Measurements from ENCODE around the gene CRYBA2. TPM values are rescaled to one million over a fixed set of nuclear protein-coding genes. Genes with fewer than 3 reads are reported as not detected.

Gene CRYBA2
- total RNA-seq, 4 donors from 2014 or later: not detected

DNA sequence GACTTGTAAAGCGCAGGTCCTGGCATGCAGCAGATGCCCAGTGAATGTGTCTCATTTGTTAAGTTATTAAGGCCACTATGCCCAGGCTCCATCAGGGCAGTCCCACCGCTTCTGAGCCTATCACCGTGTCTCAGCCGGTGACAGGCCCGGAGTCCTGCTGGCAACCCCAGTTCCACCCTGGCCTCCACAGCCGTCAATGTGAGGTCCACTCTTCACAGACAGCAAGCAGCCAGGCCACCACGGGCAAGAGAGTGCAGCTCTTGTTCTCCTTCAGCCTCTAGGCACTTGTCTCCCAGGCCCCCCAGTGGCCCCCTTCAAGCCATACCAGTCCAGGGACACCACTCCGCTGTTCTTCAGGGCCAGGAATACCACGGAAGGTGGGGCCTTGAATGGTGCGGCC lies 25.5 kb upstream of the CRYBA2 start:
- intact Hi-C loops (cut with DNase I; ENCODE audit: low total_unique reads): no loop called here
- ATAC-seq (no peak), DNase-seq (no peak)
- Histone ChIP-seq H3K36me3 (no peaks in the 10 kb centered on the region), H3K9me3 (no peaks in the 10 kb centered on the region), H3K27me3 (no peaks in the 10 kb centered on the region), H3K4me3 (no peak overlapping the region), H3K4me1 (no peaks in the 10 kb centered on the region), H3K27ac (no peak overlapping the region)
- TF ChIP-seq POLR2A (IDR thresholded peaks at IDR 0.05): no peak
- TF ChIP-seq, protein P1, sequence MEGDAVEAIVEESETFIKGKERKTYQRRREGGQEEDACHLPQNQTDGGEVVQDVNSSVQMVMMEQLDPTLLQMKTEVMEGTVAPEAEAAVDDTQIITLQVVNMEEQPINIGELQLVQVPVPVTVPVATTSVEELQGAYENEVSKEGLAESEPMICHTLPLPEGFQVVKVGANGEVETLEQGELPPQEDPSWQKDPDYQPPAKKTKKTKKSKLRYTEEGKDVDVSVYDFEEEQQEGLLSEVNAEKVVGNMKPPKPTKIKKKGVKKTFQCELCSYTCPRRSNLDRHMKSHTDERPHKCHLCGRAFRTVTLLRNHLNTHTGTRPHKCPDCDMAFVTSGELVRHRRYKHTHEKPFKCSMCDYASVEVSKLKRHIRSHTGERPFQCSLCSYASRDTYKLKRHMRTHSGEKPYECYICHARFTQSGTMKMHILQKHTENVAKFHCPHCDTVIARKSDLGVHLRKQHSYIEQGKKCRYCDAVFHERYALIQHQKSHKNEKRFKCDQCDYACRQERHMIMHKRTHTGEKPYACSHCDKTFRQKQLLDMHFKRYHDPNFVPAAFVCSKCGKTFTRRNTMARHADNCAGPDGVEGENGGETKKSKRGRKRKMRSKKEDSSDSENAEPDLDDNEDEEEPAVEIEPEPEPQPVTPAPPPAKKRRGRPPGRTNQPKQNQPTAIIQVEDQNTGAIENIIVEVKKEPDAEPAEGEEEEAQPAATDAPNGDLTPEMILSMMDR (IDR thresholded peaks at IDR 0.05 in 4 of 5, conservative IDR thresholded peaks at IDR 0.05 in 1 of 5): no peak
- in situ Hi-C loops (cut with MboI; ENCODE audit: low sequenced_read_pairs in 4 of 4): loop anchor here in 1 of 4 donors (25.0 kb wide), 1 partner anchor 294 kb away; the partner anchor contains the start of gene PTPRN

DNA sequence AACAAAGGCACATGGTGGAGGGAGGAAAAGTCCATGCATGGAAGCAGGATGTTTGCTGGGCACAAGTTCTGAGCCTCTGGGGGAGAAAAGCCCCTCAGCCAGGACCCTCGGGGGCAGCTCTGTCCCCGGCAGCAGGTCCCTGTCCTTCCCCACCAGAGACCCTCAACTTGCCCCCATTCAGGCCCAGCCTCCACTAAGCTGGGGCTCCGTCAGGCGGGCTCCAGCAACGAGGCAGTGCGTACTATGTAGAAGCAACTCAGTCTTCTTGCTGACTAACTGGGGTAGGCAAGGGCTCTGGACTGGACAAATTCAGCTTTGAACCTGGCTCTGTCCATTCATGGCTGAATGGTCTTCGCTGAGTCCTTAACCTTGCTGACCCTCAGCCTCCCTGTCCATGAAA lies 25.1 kb upstream of the CRYBA2 start:
- DNase-seq: no peak
- Histone ChIP-seq H3K27me3 (no peaks in the 10 kb centered on the region), H3K9me3 (no peaks in the 10 kb centered on the region), H3K27ac (no peak overlapping the region), H3K4me3 (no peak overlapping the region), H3K36me3 (no peaks in the 10 kb centered on the region), H3K4me1 (no peaks in the 10 kb centered on the region)
- ATAC-seq: no peak
- in situ Hi-C loops (cut with MboI; ENCODE audit: low sequenced_read_pairs in 4 of 4) (loop anchor here in 1 of 4 donors (25.0 kb wide), 1 partner anchor 294 kb away; the partner anchor contains the start of gene PTPRN), intact Hi-C loops (cut with DNase I; ENCODE audit: low total_unique reads) (no loop called here)
- TF ChIP-seq, protein P1 (IDR thresholded peaks at IDR 0.05 in 4 of 5, conservative IDR thresholded peaks at IDR 0.05 in 1 of 5): no peak
- TF ChIP-seq POLR2A (IDR thresholded peaks at IDR 0.05): no peak

DNA sequence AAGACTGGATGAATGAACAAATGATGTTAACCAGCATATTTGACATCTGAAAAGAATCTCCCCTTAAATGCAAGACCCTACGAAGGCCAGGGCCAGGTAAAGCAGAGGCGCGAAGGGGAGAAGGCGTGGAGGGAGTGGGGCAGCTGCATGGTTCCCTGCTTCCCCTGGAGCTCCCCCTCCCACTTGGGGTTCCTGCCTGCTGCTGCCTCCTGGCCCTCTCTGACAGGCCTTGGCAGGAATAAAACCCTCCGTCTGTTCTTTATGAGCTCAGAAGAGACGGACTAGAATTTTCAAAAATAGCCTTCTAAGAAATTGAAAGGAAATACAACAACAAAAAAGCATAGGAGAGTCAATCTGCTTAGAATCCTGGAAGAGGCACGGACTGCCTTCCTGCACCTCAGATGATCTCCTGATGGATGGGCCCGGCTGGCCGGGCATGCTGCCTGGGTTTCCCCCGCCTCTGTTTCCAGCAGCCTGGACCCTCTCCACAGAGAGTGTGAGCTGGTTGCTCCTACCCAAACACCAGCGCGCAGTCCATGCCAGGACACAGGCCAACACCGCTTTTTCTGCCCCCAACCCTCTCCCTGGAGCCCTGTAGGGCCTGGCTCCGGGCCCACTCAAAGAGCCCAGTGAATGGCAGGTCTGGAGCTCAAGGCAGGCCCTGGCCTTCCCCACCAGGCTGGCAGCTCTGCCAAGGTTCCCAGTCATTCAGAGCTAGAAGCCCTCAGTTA lies 24.1 kb upstream of the CRYBA2 start:
- TF ChIP-seq, protein P1 (IDR thresholded peaks at IDR 0.05 in 4 of 5, conservative IDR thresholded peaks at IDR 0.05 in 1 of 5): no peak
- TF ChIP-seq POLR2A (IDR thresholded peaks at IDR 0.05): no peak
- intact Hi-C loops (cut with DNase I; ENCODE audit: low total_unique reads) (no loop called here), in situ Hi-C loops (cut with MboI; ENCODE audit: low sequenced_read_pairs in 4 of 4) (loop anchor here in 1 of 4 donors (25.0 kb wide), 1 partner anchor 295 kb away; the partner anchor contains the start of gene PTPRN)
- Histone ChIP-seq H3K27me3 (no peaks in the 10 kb centered on the region), H3K4me3 (no peak overlapping the region), H3K36me3 (no peaks in the 10 kb centered on the region), H3K9me3 (no peaks in the 10 kb centered on the region), H3K4me1 (no peaks in the 10 kb centered on the region), H3K27ac (no peak overlapping the region)
- no peak for DNase-seq
- no peak for ATAC-seq

DNA sequence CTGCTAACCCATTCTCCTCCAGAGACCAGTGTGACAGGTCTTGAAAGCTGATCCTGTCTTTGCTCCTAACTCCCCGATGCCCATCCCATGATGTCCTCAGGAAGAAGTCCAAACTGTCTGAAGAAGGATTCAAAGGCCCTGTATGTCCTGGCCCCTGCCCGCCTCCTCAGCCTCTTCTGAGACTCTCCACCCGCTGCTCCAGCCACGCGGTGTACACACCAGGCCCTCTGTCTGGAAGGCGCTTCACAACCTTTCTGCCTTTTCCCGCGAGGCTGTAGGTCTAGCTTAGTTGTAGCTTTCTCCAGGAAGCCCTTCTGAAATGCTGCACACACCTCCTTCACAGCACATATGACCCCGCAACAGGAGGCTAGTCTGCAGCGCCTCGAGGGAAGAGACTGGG lies 23.5 kb upstream of the CRYBA2 start:
- intact Hi-C loops (cut with DNase I; ENCODE audit: low total_unique reads) (no loop called here), in situ Hi-C loops (cut with MboI; ENCODE audit: low sequenced_read_pairs in 4 of 4) (loop anchor here in 1 of 4 donors (25.0 kb wide), 1 partner anchor 296 kb away; the partner anchor contains the start of gene PTPRN)
- Histone ChIP-seq H3K27me3 (no peaks in the 10 kb centered on the region), H3K4me3 (no peak overlapping the region), H3K36me3 (no peaks in the 10 kb centered on the region), H3K4me1 (no peaks in the 10 kb centered on the region), H3K9me3 (no peaks in the 10 kb centered on the region), H3K27ac (no peak overlapping the region)
- TF ChIP-seq, protein P1 (IDR thresholded peaks at IDR 0.05 in 4 of 5, conservative IDR thresholded peaks at IDR 0.05 in 1 of 5): no peak
- TF ChIP-seq POLR2A (IDR thresholded peaks at IDR 0.05): no peak
- no peak for DNase-seq
- no peak for ATAC-seq

All from gastrocnemius medialis (tissue), 4 donors.